NB4 (cell line): ENCODE data around the gene ADSL.

ENCODE experiments used
- POLR2A ChIP-seq: IDR thresholded peaks from 2 replicates; pipeline ENCODE4 v1.6.1; 2011; ENCODE audit warnings: mild to moderate bottlenecking; ENCODE audit not compliant: insufficient read length; ENCODE audit errors: extremely low read depth
- TF ChIP-seq, protein P1 (sequence below): IDR thresholded peaks from one replicate; pipeline ENCODE4 v1.5.1; 2012; ENCODE audit warnings: low read depth, low read length

DNA sequence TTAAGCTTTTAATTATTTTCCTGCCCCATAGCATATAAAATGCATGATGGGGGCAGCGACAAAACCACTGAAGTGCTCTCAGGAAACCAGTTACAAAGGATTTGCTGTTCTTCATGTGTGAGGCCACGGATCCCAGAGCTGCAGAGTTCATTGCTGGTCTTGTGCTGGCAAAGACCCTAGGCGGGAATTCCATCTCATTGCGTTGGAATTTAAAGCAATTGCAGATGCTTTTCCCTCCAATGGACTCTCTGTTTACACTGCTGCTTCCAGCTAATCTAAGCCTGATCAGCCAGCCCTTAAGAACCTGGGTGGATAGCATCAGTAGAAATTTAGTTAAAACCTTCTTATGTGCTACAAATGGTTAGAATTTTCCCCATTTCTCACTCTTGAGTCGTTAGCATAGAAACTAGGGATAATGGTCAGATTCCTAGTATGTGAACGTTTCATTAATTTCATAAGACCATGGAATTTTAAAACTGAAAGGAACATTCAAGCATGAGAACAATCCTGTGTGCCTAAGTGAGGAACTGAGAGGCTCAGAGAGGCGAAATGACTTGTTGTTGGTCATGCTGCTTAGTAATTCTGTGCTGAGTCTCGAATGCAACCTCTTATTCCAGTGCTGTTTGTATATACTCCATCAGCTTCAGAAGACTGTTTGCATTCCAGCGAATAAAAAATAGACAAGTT, 36.1 kb upstream of the ADSL start:
- TF ChIP-seq, protein P1, sequence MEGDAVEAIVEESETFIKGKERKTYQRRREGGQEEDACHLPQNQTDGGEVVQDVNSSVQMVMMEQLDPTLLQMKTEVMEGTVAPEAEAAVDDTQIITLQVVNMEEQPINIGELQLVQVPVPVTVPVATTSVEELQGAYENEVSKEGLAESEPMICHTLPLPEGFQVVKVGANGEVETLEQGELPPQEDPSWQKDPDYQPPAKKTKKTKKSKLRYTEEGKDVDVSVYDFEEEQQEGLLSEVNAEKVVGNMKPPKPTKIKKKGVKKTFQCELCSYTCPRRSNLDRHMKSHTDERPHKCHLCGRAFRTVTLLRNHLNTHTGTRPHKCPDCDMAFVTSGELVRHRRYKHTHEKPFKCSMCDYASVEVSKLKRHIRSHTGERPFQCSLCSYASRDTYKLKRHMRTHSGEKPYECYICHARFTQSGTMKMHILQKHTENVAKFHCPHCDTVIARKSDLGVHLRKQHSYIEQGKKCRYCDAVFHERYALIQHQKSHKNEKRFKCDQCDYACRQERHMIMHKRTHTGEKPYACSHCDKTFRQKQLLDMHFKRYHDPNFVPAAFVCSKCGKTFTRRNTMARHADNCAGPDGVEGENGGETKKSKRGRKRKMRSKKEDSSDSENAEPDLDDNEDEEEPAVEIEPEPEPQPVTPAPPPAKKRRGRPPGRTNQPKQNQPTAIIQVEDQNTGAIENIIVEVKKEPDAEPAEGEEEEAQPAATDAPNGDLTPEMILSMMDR, result no peak
- TF ChIP-seq POLR2A, result no peak
